GM10266 (cell line): ENCODE data around the gene PLA2G4E.

Experiments used
- DNase-seq: peaks from one replicate; pipeline ENCODE4 v3.0.0; 2012; ENCODE audit errors: extremely low spot score
- CTCF ChIP-seq: IDR thresholded peaks from 2 replicates; pipeline ENCODE4 v1.5.1; 2012; ENCODE audit warnings: mild to moderate bottlenecking, low read depth; ENCODE audit not compliant: control insufficient read depth, insufficient read depth; ENCODE audit errors: missing control alignments

Gene PLA2G4E

GRCh38 chr15:41992803-41993190 lies 28.0 kb downstream of the PLA2G4E start:
- no peak for TF ChIP-seq CTCF
- no peak for DNase-seq

GRCh38 chr15:41992151-41992802 lies 28.6 kb downstream of the PLA2G4E start:
- TF ChIP-seq CTCF, result no peak
- no peak for DNase-seq

- no peak for TF ChIP-seq CTCF
- DNase-seq, result no peak
These were observed 30.2 kb downstream of the PLA2G4E start for GRCh38 chr15:41990691-41991090.

GRCh38 chr15:41990243-41990605 lies 30.6 kb downstream of the PLA2G4E start:
- no peak for TF ChIP-seq CTCF
- DNase-seq, result no peak

GRCh38 chr15:41989573-41990242 lies 31.1 kb downstream of the PLA2G4E start:
- DNase-seq, result peak; percentile 82
- TF ChIP-seq CTCF, result peak; percentile 98

GRCh38 chr15:41988896-41989572 lies 31.8 kb downstream of the PLA2G4E start:
- peak; percentile 11 for TF ChIP-seq CTCF
- DNase-seq, result no peak

- TF ChIP-seq CTCF, result no peak
- DNase-seq, result no peak
These were observed 32.9 kb downstream of the PLA2G4E start for GRCh38 chr15:41987925-41988275.
